ENCODE results near the gene TMEM178A. TPM values are rescaled to one million over a fixed set of nuclear protein-coding genes. Genes with fewer than 3 reads are reported as not detected.

TMEM178A gene
- total and polyA plus RNA-seq, 2 of the 8 experiments (the other 6 are each of a cell fraction or from before 2014, with no cell fraction given): 11.2 to 14.9 TPM

- no peak overlapping the region for H4K5ac ChIP-seq (ENCODE audit: insufficient read length, low read depth, low read length)
- H3K9ac ChIP-seq (replicated peaks in 1 of 4; ENCODE audit: extremely low read depth in 1 of 4, low read depth in 3 of 4, low read length in 3 of 4): no peak overlapping the region
- H4K20me1 ChIP-seq (replicated peaks in 1 of 2; ENCODE audit: control insufficient read depth in 1 of 2, insufficient read depth in 2 of 2, low read length in 2 of 2): no peaks in the 10 kb centered on the region
- no peak overlapping the region for H2BK15ac ChIP-seq (ENCODE audit: low read length)
- no peak overlapping the region for H3K27ac ChIP-seq (ENCODE audit: low read depth, low read length)
- ChIA-PET CTCF (ENCODE audit: partially characterized antibody) (interaction anchor here (1.1 to 1.5 kb wide), 4 partner anchors 9 to 160 kb away, joined by 3 read pairs; no protein-coding TSS in a partner anchor), POLR2A (ENCODE audit: partially characterized antibody) (interaction anchor here (1.2 kb wide), 1 partner anchor 10 kb away, joined by 5 read pairs; no protein-coding TSS in a partner anchor)
- peaks cover 10% of the 10 kb centered on the region for H3K23me2 ChIP-seq (ENCODE audit: low read depth, low read length)
- peak; percentile 67; the same call in 1 of the 2 replicates for TF ChIP-seq CEBPB (IDR thresholded peaks at IDR 0.05; ENCODE audit: low read depth, low read length)
- no peak for TF ChIP-seq ATF2 (IDR thresholded peaks at IDR 0.05; ENCODE audit: low read length)
- peaks cover 0 to 8% (median 1%) of the 10 kb centered on the region in 4 experiments; a peak in 2 of 7 replicates for H3K4me1 ChIP-seq (replicated peaks in 1 of 4; ENCODE audit: control insufficient read depth in 3 of 4, insufficient read depth in 4 of 4, low read length in 3 of 4)
- no peak overlapping the region for H3K4me3 ChIP-seq (ENCODE audit: extremely low read depth in 1 of 4, insufficient read depth in 2 of 4, low read depth in 3 of 4, low read length in 4 of 4)
- peaks cover 0 to 22% (median 19%) of the 10 kb centered on the region in 4 experiments; a peak in 5 of 7 replicates for H3K27me3 ChIP-seq (replicated peaks in 1 of 4; ENCODE audit: control insufficient read depth in 3 of 4, extremely low read depth in 1 of 4, insufficient read depth in 3 of 4, low read length in 3 of 4)
- no peak overlapping the region for H3K56ac ChIP-seq (replicated peaks; ENCODE audit: insufficient read length, low read depth, low read length)
- no peak overlapping the region for H2BK120ac ChIP-seq (replicated peaks; ENCODE audit: low read depth, low read length)
- H3K36me3 ChIP-seq (ENCODE audit: control insufficient read depth in 2 of 4, insufficient read depth in 4 of 4, low read length in 3 of 4): no peaks in the 10 kb centered on the region
- H3K18ac ChIP-seq (ENCODE audit: extremely low read depth, low read length): no peak overlapping the region
- H4K8ac ChIP-seq (ENCODE audit: extremely low read depth, insufficient read depth, low read length): no peak overlapping the region
- no peak overlapping the region for H3K14ac ChIP-seq (ENCODE audit: insufficient read length)
- no peaks in the 10 kb centered on the region for H3K9me3 ChIP-seq (ENCODE audit: insufficient read depth in 2 of 2, low read depth in 1 of 2, low read length in 1 of 2)
- DNase-seq (ENCODE audit: low read depth in 1 of 2, low spot score in 2 of 2) (no peak), FAIRE-seq (no peak)
- H4K91ac ChIP-seq (replicated peaks; ENCODE audit: insufficient read length, low read length): no peak overlapping the region
- no peak overlapping the region for H2BK12ac ChIP-seq (ENCODE audit: low read depth, low read length)
- no peak overlapping the region for H2AK5ac ChIP-seq (ENCODE audit: low read depth, low read length)
- no peak overlapping the region; a peak in 1 of 4 replicates for H3K4me2 ChIP-seq (ENCODE audit: insufficient read depth in 1 of 2, low read depth in 2 of 2, low read length in 2 of 2)
- no peak overlapping the region for H2BK20ac ChIP-seq (ENCODE audit: low read length)
- H2AFZ ChIP-seq (ENCODE audit: low read length): no peak overlapping the region
- H3K79me1 ChIP-seq (ENCODE audit: low read depth, low read length): no peaks in the 10 kb centered on the region; the same call in 1 of the 2 replicates
- H3K23ac ChIP-seq (ENCODE audit: insufficient read length): no peak overlapping the region
- H3K4ac ChIP-seq (replicated peaks; ENCODE audit: insufficient read length, low read depth, low read length): no peak overlapping the region
- H2BK5ac ChIP-seq (ENCODE audit: low read depth, low read length): no peak overlapping the region
- H3K79me2 ChIP-seq (ENCODE audit: control insufficient read depth in 1 of 2, insufficient read depth in 2 of 2, low read length in 2 of 2): no peaks in the 10 kb centered on the region
These were observed 2.2 kb downstream of the TMEM178A start for GRCh38 chr2:39667886-39668276.

Data from H1 (cell line).